ENCODE results near the gene LYG2.

DNA sequence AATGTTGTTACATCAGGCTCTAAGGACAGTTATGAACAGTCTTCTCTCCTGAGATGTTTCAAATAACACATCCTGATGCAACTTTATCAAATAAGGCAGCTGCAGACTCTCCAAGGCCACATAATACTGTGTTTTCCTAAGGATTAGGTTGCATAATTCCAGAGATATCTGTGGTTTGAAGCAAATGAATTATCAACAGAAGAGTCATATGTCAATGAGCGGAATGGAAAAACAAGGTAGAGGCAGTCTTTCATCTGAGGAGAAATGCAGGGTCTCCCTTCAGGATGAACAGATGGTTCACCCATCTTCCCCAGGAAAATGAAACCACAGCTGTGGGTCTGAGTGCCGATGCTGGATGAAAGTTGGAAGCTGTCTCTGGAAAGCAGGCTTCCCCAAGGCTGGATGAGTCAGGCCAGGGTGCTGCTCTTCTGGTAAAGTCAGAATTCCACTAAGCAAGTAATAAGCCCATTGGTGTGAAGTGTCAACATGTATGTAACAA, 23.4 kb upstream of the LYG2 start:
- TF ChIP-seq CTCF (IDR thresholded peaks at IDR 0.05): no peak
- TF ChIP-seq POLR2AphosphoS5 (IDR thresholded peaks at IDR 0.05): no peak
- no peak for TF ChIP-seq POLR2A (IDR thresholded peaks at IDR 0.05)
- no peak for TF ChIP-seq EP300 (IDR thresholded peaks at IDR 0.05)

Measured in stomach (tissue), 4 donors.